AG10803 (cell line): ENCODE measurements around the gene COL26A1.
"Not testable (repeated sequence)": the region's sequence is repeated elsewhere in the genome, so short reads cannot be mapped to it uniquely, and the experiment has no call there.

Experiments used
- DNase-seq: peaks from one replicate; pipeline ENCODE4 v3.0.0; 2010; ENCODE audit warnings: low read depth
- H3K4me3 ChIP-seq: 2 replicates; pipeline ENCODE4 v1.5.1; 2011; ENCODE audit warnings: mild to moderate bottlenecking, low read length, control low read depth
- TF ChIP-seq, protein P1 (sequence below): conservative IDR thresholded peaks from 2 replicates; pipeline ENCODE4 v1.5.1; 2011; ENCODE audit warnings: mild to moderate bottlenecking, low read length, control low read depth, inconsistent platforms

Gene COL26A1

DNA sequence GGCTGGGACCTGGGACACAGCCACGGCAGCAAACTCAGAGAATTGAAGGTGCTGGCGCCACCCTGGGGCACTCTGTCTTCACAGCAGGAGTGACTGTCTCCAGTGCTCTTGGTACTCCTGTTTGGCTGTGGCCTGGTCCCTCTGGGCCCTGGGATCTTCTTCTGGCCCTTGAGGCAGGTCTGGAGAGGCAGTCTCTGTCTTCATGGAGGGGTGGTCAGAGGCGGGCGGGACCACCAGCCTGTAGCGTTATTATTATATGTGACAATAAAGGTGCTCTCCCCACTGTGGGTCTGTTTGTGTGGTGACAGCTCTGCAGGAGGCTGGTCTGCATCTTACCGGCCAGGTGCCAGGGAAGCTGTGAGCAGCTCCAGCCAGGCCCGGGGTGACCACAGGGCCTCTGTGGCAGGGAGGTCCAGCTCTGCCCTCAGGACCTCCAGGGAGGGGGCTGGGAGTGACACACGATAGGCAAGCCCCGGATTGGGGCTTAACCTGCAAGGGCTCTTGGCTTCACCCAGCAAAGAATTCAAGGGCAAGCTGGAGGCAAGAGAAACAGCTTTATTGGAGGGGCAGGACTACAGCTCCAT lies 196.2 kb downstream of the COL26A1 start:
- H3K4me3 ChIP-seq = no peak overlapping the region
- no peak for DNase-seq
- TF ChIP-seq, protein P1, sequence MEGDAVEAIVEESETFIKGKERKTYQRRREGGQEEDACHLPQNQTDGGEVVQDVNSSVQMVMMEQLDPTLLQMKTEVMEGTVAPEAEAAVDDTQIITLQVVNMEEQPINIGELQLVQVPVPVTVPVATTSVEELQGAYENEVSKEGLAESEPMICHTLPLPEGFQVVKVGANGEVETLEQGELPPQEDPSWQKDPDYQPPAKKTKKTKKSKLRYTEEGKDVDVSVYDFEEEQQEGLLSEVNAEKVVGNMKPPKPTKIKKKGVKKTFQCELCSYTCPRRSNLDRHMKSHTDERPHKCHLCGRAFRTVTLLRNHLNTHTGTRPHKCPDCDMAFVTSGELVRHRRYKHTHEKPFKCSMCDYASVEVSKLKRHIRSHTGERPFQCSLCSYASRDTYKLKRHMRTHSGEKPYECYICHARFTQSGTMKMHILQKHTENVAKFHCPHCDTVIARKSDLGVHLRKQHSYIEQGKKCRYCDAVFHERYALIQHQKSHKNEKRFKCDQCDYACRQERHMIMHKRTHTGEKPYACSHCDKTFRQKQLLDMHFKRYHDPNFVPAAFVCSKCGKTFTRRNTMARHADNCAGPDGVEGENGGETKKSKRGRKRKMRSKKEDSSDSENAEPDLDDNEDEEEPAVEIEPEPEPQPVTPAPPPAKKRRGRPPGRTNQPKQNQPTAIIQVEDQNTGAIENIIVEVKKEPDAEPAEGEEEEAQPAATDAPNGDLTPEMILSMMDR = no peak

DNA sequence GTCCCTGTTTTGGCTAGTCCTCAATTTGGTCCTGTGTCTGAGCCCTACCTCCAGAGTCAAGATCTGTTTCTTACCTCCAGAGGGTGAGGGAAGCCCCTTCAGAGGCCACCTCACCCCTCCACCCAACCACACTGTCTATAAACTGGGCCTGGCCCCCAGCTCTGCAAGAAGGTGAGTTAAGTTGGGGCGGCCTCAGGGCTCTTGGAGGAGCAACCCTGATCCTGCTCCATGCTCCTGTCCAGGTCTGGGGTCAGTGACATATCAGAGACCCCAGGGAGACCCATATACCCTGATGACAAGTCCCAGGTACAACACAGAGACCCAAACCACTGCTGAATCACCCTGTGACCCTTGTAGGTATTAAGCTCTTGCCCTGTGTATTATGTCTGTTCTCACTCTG lies 196.9 kb downstream of the COL26A1 start:
- DNase-seq = no peak
- TF ChIP-seq, protein P1 = no peak
- H3K4me3 ChIP-seq = no peak overlapping the region

- H3K4me3 ChIP-seq, DNase-seq: not testable (repeated sequence)
Measured at GRCh38 chr7:101560021-101560420, 197.3 kb downstream of the COL26A1 start.

- no peak overlapping the region for H3K4me3 ChIP-seq
- no peak for DNase-seq
- TF ChIP-seq, protein P1 = no peak
Measured at GRCh38 chr7:101560856-101561255, 198.2 kb downstream of the COL26A1 start.

GRCh38 chr7:101561293-101561692 lies 198.6 kb downstream of the COL26A1 start:
- not testable (repeated sequence) for DNase-seq, H3K4me3 ChIP-seq

DNA sequence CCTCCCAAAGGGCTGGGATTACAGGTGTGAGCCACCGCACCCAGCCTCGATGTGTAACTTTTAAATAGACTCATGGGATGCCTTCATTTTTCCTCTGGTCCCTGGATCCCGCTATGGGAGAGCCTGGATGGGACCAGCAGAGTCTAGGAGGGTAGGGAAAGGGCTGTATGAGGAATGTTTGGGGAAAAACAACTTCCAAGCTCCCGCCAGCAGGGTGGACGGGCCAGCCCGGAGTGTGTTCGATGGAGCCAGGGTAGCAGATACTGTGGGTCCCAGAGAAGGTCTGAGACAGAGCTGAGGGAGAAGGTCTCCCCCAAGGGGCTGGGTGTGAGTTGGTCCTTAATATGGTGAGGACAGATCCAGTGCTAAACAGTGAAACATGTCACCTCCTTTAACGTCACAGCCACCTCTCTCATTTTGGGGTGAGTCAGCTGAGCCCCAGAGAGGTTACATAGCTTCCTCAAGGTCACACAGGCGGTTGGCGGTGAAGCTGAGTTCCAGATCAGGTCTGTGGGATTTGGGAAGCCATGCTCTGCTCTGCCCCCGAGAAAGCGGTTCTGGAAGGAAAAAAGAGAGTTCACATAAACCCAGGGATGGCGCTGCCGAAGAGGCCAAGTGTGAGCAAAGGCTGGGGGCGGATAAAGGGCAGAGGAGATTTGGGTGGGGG lies 200.0 kb downstream of the COL26A1 start:
- TF ChIP-seq, protein P1 = no peak
- no peak overlapping the region for H3K4me3 ChIP-seq
- DNase-seq = no peak

DNA sequence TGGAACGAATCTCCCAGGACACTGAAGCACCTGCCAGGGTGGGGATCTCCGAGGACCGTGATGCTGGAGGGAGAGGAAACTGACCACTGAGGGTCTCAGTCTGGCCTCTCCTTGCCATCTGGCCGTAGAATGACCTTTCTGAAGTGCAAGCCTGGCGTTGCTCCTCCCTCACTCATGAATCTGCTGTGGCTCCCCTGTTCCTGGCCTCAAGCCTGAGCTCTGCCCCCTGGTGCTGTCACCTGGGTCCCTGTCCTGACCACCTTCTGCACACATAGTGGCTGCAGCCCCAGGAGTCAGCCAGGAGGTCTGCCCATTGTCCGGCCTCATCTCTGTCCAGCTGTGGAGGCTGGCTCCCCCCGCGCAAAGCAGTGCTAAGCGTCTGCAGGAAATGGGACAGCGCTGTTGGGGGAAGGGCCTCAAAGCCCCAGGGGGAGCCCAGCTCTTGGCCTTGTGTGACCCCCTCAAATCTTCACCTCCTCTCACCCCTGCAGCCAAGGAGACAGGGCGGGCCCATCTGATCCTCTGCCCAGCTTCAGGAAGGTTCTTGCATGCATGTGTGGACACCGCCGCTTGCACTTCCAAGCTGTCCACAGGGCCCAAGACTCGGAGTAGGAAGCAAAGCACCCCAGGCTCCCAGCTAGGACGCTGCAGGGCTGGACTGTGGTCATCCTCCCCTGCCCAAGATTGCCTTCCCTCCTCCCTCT lies 200.7 kb downstream of the COL26A1 start:
- DNase-seq = no peak

More for the DNA sequence above, 200.7 kb downstream of the COL26A1 start:
- no peak overlapping the region for H3K4me3 ChIP-seq
- TF ChIP-seq, protein P1 = no peak
